Upper lobe of right lung (tissue), 1 donor: Measurements from ENCODE around the gene CMPK2. TPM values are rescaled to one million over a fixed set of nuclear protein-coding genes. Genes with fewer than 3 reads are reported as not detected.
A peak's percentile ranks its signal among the peaks of the same experiment; 100 is the strongest.

Source experiments
- ATAC-seq: fragments of 200-7000 bp; cut with Tn5 transposase; one replicate; pipeline ENCODE4 v1.9.1; 2020; ENCODE audit warnings: mild to moderate bottlenecking, moderate library complexity
- DNase-seq: peaks from one replicate; pipeline ENCODE4 v3.0.0-alpha.2; 2020
- H3K27ac ChIP-seq: fragments of 200-600 bp; one replicate; pipeline ENCODE4 v1.8.0; 2022
- H3K27me3 ChIP-seq: fragments of 200-600 bp; one replicate; pipeline ENCODE4 v1.8.0; 2022; ENCODE audit warnings: mild to moderate bottlenecking
- H3K36me3 ChIP-seq: fragments of 200-600 bp; one replicate; pipeline ENCODE4 v1.8.0; 2022
- H3K4me1 ChIP-seq: fragments of 200-600 bp; one replicate; pipeline ENCODE4 v1.8.0; 2022
- H3K4me3 ChIP-seq: fragments of 200-600 bp; one replicate; pipeline ENCODE4 v1.8.0; 2022; ENCODE audit warnings: mild to moderate bottlenecking
- H3K9me3 ChIP-seq: fragments of 200-600 bp; one replicate; pipeline ENCODE4 v1.8.0; 2022
- intact Hi-C: fragments of 100-400 bp; cut with DNase I; formaldehyde crosslinking; loops from one replicate; pipeline ENCODE4 v1.11.0; 2022
- total RNA-seq: library from RNA; stranded (reverse); fragmentation: NEBNext Ultra II Directional; extraction: Animal tissue kit (Norgen Biotek cat#: 25700); gene quantifications from one replicate; pipeline ENCODE4 v1.2.1, GENCODE V29; 2021
- TF ChIP-seq, protein P1 (sequence below): fragments of 200-600 bp; IDR thresholded peaks from one replicate; pipeline ENCODE4 v1.8.0; 2022; ENCODE audit warnings: antibody characterized with exemption
- donor health status: DM: no; HTN: yes; CAD: no; lungs with severe emphysema.

CMPK2 gene
- total RNA-seq, 1 donor from 2014 or later = 23.2 TPM

DNA sequence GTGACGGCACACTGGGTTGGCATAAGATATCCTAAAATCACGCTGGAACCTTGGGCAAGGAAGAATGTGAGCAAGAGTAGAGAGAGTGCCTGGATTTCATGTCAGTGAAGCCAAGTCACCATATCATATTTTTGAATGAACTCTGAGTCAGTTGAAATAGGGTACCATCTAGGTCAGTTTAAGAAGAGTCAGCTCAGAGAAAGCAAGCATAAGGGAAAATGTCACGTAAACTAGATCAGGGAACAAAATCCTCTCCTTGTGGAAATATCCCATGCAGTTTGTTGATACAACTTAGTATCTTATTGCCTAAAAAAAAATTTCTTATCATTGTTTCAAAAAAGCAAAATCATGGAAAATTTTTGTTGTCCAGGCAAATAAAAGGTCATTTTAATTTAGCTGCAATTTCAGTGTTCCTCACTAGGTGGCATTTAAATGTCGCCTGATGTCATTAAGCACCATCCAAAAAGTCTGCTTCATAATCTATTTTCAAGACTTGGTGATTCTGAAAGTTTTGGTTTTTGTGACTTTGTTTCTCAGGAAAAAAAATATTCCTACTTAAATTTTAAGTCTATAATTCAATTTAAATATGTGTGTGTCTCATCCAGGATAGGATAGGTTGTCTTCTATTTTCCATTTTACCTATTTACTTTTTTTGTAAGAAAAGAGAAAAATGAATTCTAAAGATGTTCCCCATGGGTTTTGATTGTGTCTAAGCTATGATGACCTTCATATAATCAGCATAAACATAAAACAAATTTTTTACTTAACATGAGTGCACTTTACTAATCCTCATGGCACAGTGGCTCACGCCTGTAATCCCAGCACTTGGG, 31.4 kb upstream of the CMPK2 start:
- DNase-seq = no peak
- intact Hi-C loops = no loop called here
- no peak for ATAC-seq

DNA sequence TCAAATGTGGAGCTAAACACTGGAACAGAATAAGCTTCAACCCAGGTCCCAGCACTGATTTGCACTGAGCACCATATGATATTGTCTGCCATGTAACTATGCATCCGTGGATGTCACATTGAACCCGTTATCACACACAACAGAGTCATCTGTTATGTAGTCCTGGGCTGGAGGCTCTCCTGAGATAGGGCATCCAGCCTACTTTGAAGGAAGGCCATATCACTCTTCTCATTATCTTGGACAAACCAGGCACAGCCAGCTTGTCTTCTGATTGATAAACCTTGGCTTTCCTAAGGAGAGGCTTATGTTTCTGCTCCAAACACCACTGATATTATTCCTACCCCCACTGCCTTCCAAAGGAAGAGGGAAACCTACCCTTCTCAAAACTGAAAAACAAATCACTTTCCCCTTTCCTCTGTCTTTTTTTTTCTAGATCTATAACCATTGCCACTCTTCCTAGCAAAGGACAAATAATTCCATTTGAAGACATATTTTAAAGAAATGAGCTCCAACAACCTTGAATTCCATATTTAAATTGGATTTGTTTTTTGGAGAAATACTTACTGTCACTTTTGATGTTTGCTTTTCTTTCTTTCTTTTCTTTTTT, 28.3 kb upstream of the CMPK2 start:
- TF ChIP-seq, protein P1, sequence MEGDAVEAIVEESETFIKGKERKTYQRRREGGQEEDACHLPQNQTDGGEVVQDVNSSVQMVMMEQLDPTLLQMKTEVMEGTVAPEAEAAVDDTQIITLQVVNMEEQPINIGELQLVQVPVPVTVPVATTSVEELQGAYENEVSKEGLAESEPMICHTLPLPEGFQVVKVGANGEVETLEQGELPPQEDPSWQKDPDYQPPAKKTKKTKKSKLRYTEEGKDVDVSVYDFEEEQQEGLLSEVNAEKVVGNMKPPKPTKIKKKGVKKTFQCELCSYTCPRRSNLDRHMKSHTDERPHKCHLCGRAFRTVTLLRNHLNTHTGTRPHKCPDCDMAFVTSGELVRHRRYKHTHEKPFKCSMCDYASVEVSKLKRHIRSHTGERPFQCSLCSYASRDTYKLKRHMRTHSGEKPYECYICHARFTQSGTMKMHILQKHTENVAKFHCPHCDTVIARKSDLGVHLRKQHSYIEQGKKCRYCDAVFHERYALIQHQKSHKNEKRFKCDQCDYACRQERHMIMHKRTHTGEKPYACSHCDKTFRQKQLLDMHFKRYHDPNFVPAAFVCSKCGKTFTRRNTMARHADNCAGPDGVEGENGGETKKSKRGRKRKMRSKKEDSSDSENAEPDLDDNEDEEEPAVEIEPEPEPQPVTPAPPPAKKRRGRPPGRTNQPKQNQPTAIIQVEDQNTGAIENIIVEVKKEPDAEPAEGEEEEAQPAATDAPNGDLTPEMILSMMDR = no peak
- no peak overlapping the region for H3K27ac ChIP-seq
- no peaks in the 10 kb centered on the region for H3K27me3 ChIP-seq
- H3K4me3 ChIP-seq = no peak overlapping the region
- no peaks in the 10 kb centered on the region for H3K36me3 ChIP-seq
- intact Hi-C loops = no loop called here
- no peaks in the 10 kb centered on the region for H3K9me3 ChIP-seq
- H3K4me1 ChIP-seq = no peaks in the 10 kb centered on the region
- DNase-seq (no peak), ATAC-seq (no peak)

More for the DNA sequence above, 31.4 kb upstream of the CMPK2 start:
- H3K4me1 ChIP-seq = no peaks in the 10 kb centered on the region
- H3K9me3 ChIP-seq = no peaks in the 10 kb centered on the region
- no peak overlapping the region for H3K4me3 ChIP-seq
- no peaks in the 10 kb centered on the region for H3K36me3 ChIP-seq
- TF ChIP-seq, protein P1 = peak; percentile 73
- H3K27ac ChIP-seq = no peak overlapping the region
- no peaks in the 10 kb centered on the region for H3K27me3 ChIP-seq

DNA sequence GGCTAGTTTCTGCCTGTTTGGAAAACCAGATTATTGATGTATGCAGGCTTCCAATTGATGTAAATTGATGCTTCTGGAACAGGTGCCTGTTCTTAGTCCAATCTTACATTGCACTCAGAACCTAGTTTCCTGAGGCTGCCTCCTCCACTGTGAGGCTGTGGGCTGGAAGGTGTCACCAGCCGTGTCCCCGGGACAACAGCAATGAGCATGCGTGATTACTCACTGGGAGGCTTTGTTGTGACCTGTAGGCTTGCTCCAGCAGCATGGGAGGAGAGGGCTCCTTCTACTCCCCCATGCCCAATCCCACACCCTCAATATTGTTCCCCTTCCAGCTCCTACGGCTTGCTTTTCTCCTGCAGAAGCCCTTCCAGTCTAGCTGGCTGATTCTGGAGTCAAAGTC, 23.0 kb upstream of the CMPK2 start:
- TF ChIP-seq, protein P1 = no peak
- no peak for DNase-seq
- Histone ChIP-seq H3K27ac (no peak overlapping the region), H3K4me3 (no peak overlapping the region), H3K9me3 (no peaks in the 10 kb centered on the region), H3K27me3 (no peaks in the 10 kb centered on the region), H3K36me3 (no peaks in the 10 kb centered on the region), H3K4me1 (no peaks in the 10 kb centered on the region)
- intact Hi-C loops = no loop called here
- no peak for ATAC-seq

DNA sequence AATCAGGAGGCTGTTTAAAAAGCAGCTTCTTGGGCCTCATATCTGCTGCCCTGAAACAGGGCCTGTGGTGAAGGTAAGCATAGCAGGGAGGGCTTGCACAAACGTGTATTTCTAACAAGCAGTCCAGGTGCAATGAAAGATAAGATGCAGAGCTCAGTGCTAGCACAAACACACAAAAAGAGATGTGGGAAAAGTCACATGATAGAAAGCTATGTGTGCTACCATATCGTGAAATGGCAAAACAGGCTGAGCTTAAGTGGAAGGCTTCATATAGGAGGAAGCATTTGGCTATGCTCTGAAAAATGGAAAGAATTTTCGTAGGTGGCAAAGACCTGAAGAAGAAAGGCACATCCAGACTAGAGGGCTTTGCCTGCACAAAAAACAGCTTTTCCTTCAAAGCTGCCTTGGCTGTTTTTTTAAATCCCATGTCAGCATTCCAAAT, 22.1 kb upstream of the CMPK2 start:
- H3K27me3 ChIP-seq = no peaks in the 10 kb centered on the region
- ATAC-seq = no peak

DNA sequence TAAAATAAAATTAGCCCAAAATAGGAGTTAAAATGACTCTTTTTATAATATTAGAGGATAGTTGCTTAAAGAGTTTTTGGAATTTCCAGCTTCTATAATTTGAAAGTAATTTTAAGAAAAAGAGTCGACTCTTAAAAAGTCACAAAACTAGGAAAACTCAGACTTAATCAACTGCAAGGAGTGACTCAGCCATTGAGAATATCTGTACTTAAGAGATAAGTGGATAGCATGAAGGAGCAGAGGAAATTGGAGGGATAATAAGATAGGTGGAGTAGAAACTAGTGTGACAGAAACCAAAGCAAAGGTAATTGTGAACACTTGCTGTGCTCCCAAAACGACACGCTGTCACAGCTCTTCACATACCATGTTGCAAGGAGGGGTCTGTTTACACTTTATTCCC, 20.3 kb upstream of the CMPK2 start:
- TF ChIP-seq, protein P1 = no peak
- intact Hi-C loops = no loop called here
- no peaks in the 10 kb centered on the region for H3K4me1 ChIP-seq
- no peaks in the 10 kb centered on the region for H3K9me3 ChIP-seq
- no peak overlapping the region for H3K27ac ChIP-seq
- no peaks in the 10 kb centered on the region for H3K36me3 ChIP-seq
- DNase-seq (no peak), ATAC-seq (no peak)
- H3K4me3 ChIP-seq = no peak overlapping the region
- no peaks in the 10 kb centered on the region for H3K27me3 ChIP-seq

More for the DNA sequence above, 22.1 kb upstream of the CMPK2 start:
- TF ChIP-seq, protein P1 = no peak
- no peak overlapping the region for H3K4me3 ChIP-seq
- no peak for DNase-seq
- intact Hi-C loops = no loop called here
- no peaks in the 10 kb centered on the region for H3K36me3 ChIP-seq
- H3K9me3 ChIP-seq = no peaks in the 10 kb centered on the region
- H3K4me1 ChIP-seq = no peaks in the 10 kb centered on the region
- H3K27ac ChIP-seq = no peak overlapping the region
